IMR-90 (cell line): ENCODE data around the gene TCF7L2.

Experiments used
- CEBPB ChIP-seq: IDR thresholded peaks from 2 replicates; pipeline ENCODE4 v1.6.1; 2012; ENCODE audit warnings: low read depth, low read length, improper control_type of control experiment
- FOS ChIP-seq: fragments of 150-350 bp; IDR thresholded peaks from 2 replicates; pipeline ENCODE4 v1.6.1; 2016; ENCODE audit warnings: low read depth, low read length
- MAZ ChIP-seq: IDR thresholded peaks from 2 replicates; pipeline ENCODE4 v1.6.1; 2012; ENCODE audit warnings: low read depth, mild to moderate bottlenecking, low read length, improper control_type of control experiment, moderate library complexity, borderline replicate concordance
- MXI1 ChIP-seq: IDR thresholded peaks from 2 replicates; pipeline ENCODE4 v1.6.1; 2012; ENCODE audit warnings: low read depth, mild to moderate bottlenecking, low read length, moderate library complexity, borderline replicate concordance
- POLR2A ChIP-seq: IDR thresholded peaks from 2 replicates; pipeline ENCODE4 v1.6.1; 2012; ENCODE audit warnings: mild to moderate bottlenecking, low read depth, low read length
- RAD21 ChIP-seq: IDR thresholded peaks from 2 replicates; pipeline ENCODE4 v1.6.1; 2012; ENCODE audit warnings: low read length, improper control_type of control experiment
- RCOR1 ChIP-seq: IDR thresholded peaks from 2 replicates; pipeline ENCODE4 v1.6.1; 2012; ENCODE audit warnings: mild to moderate bottlenecking, low read length, improper control_type of control experiment; ENCODE audit not compliant: insufficient replicate concordance
- RFX5 ChIP-seq: IDR thresholded peaks from 2 replicates; pipeline ENCODE4 v1.8.0; 2012; ENCODE audit warnings: low read depth, mild to moderate bottlenecking, low read length, moderate library complexity
- SMC3 ChIP-seq: fragments of 150-350 bp; IDR thresholded peaks from 2 replicates; pipeline ENCODE4 v1.6.1; 2016; ENCODE audit warnings: low read depth, mild to moderate bottlenecking, antibody characterized with exemption, low read length, moderate library complexity
- TF ChIP-seq, protein P1 (sequence below): conservative IDR thresholded peaks from 2 replicates; pipeline ENCODE4 v1.5.1; 2012; ENCODE audit warnings: mild to moderate bottlenecking, low read depth, low read length, improper control_type of control experiment
- TF ChIP-seq, protein P2 (sequence below): fragments of 150-350 bp; IDR thresholded peaks from 2 replicates; pipeline ENCODE4 v1.6.1; 2017; ENCODE audit warnings: mild to moderate bottlenecking, antibody characterized with exemption, low read length, low read depth
- TF ChIP-seq, protein P3 (sequence below): fragments of 150-350 bp; IDR thresholded peaks from 2 replicates; pipeline ENCODE4 v1.6.1; 2016; ENCODE audit warnings: low read depth, mild to moderate bottlenecking, low read length, moderate library complexity, borderline replicate concordance

DNA sequence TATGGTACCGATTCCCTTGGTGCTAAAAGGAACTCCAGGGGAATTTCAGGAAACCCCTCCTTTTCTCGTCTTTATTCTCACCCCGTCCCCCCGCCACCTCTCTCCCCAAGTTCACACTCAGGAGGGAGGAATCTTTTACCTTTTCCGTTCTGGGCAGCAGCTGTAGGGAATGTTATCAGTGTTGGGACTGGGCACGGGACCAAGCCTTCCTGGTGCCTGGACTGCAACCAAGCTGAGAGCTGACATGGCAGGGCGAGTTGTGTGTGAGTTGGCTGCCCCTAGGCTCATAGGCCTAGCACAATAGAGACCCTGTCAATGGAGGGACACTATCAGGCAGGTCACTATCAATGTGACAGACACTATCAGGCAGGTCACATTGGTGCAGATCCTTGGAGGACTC, 121.4 kb downstream of the TCF7L2 start:
- TF ChIP-seq CEBPB (no peak), POLR2A (no peak), RFX5 (no peak), MAZ (no peak), RAD21 (no peak), SMC3 (no peak), RCOR1 (no peak), FOS (no peak), MXI1 (no peak)
- TF ChIP-seq, protein P1, sequence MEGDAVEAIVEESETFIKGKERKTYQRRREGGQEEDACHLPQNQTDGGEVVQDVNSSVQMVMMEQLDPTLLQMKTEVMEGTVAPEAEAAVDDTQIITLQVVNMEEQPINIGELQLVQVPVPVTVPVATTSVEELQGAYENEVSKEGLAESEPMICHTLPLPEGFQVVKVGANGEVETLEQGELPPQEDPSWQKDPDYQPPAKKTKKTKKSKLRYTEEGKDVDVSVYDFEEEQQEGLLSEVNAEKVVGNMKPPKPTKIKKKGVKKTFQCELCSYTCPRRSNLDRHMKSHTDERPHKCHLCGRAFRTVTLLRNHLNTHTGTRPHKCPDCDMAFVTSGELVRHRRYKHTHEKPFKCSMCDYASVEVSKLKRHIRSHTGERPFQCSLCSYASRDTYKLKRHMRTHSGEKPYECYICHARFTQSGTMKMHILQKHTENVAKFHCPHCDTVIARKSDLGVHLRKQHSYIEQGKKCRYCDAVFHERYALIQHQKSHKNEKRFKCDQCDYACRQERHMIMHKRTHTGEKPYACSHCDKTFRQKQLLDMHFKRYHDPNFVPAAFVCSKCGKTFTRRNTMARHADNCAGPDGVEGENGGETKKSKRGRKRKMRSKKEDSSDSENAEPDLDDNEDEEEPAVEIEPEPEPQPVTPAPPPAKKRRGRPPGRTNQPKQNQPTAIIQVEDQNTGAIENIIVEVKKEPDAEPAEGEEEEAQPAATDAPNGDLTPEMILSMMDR = no peak
- TF ChIP-seq, protein P2, sequence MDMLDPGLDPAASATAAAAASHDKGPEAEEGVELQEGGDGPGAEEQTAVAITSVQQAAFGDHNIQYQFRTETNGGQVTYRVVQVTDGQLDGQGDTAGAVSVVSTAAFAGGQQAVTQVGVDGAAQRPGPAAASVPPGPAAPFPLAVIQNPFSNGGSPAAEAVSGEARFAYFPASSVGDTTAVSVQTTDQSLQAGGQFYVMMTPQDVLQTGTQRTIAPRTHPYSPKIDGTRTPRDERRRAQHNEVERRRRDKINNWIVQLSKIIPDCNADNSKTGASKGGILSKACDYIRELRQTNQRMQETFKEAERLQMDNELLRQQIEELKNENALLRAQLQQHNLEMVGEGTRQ = no peak
- TF ChIP-seq, protein P3, sequence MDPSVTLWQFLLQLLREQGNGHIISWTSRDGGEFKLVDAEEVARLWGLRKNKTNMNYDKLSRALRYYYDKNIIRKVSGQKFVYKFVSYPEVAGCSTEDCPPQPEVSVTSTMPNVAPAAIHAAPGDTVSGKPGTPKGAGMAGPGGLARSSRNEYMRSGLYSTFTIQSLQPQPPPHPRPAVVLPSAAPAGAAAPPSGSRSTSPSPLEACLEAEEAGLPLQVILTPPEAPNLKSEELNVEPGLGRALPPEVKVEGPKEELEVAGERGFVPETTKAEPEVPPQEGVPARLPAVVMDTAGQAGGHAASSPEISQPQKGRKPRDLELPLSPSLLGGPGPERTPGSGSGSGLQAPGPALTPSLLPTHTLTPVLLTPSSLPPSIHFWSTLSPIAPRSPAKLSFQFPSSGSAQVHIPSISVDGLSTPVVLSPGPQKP = no peak
